EH (cell line): ENCODE measurements around the gene CYSTM1.

Source experiments
- DNase-seq: peaks from one replicate; pipeline ENCODE4 v3.0.0-alpha.2; 2015; ENCODE audit warnings: low read depth

CYSTM1 gene

DNA sequence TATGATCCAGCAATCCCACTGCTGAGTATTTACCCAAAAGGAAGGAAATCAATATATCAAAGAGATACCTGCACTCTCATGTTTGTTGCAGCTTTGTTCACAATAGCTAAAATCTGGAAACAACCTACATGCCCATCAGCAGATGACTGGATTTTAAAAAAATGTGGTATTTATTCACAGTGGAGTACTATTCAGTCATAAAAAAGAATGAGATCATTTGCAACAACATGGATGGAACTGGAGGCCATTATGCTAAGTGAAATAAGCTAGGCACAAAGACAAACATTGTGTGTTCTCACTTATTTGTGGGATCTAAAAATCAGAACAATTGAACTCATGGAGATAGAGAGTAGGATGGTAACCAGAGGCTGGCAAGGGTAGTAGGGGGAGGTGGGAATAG is 33.1 kb downstream of the CYSTM1 start:
- no peak for DNase-seq

- DNase-seq: no peak
Measured at GRCh38 chr5:140213370-140213983, 38.5 kb downstream of the CYSTM1 start.

- DNase-seq: peak; percentile 66
Measured at GRCh38 chr5:140214831-140215230, 39.8 kb downstream of the CYSTM1 start.

- no peak for DNase-seq
Measured at GRCh38 chr5:140215276-140215675, 40.3 kb downstream of the CYSTM1 start.

DNA sequence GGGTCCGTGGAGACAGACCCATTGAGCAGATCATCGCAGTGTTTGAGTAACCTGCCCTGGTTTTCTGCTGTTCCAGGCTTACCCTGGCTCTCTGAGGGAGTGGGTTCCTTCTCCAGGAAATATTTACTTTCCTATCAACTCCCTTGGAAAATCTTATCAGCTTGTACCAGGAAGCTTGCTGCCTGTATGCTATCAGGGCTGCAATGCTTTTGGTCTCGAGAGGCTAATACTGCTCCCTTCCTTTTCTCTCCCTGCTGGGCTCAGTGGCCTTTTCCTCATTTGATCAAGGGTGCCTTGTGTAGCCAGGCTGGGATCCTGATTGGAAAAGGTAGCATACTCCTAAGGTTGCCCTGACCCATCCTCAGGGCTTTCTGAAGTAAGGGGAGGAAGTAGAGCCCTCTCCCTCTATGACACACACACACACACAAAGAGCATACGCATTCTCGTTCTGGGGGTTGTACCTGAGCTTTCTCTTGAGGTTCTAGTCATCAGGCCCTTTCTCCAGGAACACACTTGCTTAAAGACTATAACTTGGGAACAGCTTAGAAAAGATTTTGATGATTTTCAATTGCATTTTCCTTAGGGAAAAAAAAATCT is 41.6 kb downstream of the CYSTM1 start:
- DNase-seq: no peak

DNA sequence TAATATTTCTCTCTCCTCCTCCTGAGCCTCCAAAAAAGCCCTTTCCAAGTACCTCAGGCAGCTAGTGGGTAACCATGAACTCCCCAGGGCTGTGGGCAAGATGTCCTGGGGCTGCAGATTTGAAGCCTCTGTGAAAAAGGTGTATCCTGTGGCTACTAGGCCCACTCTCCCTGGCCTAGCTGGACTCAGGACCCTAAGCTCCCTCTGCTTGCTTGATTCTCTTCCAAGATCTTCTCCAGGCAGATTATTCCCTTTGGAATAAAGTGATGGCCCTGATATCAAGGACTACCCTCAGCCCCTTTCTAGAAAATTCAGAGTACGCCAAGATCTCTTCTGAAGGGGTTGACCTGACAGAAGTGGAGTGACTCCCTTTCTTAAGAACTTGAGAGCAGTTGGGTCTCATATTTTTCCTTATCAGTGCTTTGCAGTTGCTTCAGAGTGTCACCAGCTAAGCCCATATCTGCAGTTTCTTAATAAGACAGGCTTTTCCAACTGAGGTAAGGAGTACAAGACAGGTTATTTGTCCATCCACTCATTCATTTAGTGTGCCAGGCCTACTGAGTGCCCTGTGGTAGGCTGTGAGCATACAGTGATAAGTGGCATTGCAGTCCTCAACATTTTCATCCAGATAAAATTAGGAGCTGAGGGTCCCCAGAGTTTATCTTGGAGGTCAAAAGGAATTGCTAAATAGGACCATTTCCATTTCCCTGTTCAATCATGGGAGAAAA is 42.5 kb downstream of the CYSTM1 start:
- no peak for DNase-seq

DNA sequence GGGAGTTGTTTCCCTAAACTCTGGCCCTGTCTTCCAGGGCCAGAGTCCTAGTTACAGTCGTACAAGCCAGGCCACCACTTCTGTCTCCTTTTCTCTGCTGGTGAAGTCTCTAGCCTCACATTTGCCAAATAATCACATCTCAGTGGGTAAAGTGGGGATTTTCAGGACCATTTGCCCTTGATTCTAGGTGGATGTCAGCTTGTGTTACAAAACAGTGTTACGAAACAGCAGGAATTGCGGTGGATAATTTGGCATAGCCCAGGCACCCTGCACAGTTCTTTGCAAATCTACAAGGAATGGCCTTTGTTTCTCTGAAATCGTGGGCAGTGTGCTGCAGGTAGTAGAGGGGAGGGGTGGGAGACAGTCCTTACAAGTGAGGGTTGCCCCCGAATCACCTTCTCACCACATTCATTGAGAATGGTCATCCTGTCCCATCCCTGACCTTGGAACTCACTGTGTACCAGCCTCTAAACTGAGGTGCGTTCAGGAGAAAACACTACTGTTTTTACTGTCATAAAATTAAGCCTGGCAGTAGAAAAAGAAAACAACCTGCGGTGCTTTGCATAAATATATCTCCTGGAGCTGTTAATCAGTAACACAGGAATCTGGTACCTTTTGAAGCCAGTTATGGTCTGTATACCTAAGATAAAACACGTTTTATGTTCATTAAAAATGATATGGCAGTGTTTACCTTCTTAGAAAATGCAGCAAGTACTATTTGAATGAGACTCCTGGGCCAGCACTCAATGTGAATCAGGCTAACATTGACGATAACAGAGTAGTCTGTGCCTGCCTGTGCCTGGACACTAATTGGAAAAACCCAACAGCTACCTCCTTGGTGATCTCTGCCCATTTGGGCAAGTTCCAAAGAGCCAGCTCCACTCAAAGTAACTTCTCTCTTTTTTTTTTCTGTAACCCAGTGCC is 44.3 kb downstream of the CYSTM1 start:
- no peak for DNase-seq

GRCh38 chr5:140220032-140220697 is 45.2 kb downstream of the CYSTM1 start:
- DNase-seq: peak; percentile 58

DNA sequence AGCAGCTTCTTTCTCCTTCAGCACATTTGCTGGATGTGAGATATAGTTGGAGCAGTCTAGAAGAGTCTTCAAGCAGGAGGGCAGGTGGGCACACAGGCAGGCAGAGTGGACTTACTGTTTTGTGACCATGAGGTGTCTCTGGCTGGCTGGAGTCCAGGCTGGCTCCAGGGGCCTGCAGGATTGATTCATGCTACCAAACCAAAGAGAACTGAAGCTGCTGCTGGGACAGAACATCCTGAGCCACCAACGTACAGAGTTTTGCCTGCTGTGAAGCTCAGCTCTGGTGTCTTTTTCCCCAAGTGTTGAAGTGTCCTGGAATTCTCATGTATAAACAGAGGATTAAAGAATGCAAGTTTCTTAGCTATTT is 45.7 kb downstream of the CYSTM1 start:
- peak; percentile 43 for DNase-seq

- peak; percentile 87 for DNase-seq
Measured at GRCh38 chr5:140221697-140222223, 46.8 kb downstream of the CYSTM1 start.

- DNase-seq: no peak
Measured at GRCh38 chr5:140222416-140222815, 47.4 kb downstream of the CYSTM1 start.

- peak; percentile 21 for DNase-seq
Measured at GRCh38 chr5:140223567-140223966, 48.6 kb downstream of the CYSTM1 start.

DNA sequence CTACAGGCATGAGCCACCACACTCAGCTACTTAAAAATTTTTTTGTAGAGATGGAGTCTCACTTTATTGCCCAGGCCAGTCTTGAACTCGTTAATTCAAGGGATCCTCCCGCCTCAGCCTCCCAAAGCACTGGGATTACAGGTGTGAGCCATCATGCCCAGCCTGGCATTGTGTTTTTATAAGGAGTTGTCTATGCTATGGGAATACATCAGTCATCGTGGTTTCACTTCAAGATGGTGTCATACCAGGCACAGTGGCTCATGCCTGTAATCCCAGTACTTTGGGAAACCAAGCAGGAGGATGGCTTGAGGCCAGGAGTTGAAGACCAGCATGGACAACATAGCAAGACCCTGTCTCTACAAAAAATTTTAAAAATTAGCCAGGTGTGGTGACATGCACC is 49.7 kb downstream of the CYSTM1 start:
- DNase-seq: no peak

DNA sequence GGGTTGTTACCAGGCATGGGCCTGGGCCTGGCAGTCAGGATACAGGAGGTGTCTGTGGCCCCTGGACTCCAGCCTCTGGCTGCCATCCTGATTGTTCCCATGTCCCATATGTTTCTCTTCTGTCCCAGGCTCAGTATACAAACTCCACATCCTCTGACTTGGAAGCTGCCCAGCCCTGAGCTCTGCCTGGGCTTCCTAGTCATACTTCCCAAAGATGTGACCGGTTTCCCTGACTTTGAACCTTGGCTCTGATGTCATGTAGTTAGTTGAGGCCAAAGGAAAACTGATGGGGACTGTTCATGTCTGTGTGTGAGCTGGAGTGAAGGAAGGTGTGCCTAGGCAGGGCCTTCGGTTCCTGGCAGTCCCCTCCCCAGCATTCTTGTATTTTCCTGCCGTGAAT is 50.4 kb downstream of the CYSTM1 start:
- DNase-seq: no peak

DNA sequence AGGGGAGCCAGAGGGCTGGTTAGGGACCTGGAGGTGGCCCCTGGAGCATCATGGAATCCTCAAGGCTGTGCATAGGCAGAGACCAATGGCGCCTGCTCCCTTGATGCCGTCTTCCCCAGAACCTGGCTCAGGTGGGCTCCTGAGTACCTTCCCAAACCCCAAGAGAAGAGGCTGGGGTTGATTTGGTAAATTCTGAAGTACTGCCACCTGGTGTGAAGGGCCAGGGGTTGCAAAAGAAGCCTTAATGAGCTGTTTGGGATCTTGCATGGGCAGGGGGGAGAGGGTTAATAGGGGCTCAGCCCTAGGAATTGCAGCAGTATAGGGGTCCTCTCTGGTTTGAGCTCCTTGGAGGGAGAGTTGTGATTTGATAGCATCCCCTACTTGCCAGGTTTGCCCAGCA is 52.1 kb downstream of the CYSTM1 start:
- no peak for DNase-seq

DNA sequence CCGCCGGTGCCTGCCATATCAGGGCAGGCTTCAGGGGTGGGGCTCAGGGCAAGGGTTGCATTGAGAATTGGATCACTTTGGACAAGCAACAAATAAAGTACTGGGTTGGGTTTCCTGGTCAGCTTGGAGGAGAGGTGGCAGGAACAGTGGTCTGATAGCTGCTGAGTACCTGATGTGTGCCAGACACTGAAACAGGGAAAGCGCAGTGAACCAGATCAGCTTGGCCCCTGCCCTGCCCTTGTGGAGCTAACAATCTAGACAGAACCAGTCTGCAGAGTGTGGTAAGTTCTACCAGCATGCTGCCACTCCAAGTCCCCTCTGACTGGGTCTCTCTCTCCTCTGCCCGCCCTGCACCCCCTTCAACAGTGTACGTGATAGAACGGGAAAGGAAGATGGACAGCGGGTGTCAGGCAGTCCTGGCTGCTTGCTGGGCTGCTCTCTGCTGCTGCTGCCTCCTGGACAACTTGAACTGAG is 53.4 kb downstream of the CYSTM1 start:
- DNase-seq: no peak

- no peak for DNase-seq
Measured at GRCh38 chr5:140230373-140230772, 55.4 kb downstream of the CYSTM1 start.

DNA sequence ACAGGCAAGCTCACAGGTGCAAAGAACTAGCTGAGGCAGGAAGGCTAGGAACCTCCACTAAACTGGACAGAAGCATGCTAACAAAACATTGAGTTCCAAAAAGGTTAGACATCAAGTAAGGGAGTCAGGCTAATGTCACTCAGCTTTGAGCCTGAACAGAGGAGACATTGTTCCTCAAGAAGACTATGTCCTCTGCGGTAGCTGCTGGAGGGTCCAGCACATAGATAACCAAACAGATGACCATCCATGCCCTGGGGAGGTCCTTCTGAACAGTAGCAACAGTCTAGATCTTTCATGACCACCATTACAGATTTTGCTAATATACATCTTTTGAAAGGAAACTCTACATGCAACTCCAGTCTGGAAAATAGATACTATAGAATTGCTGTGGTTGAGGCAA is 57.7 kb downstream of the CYSTM1 start:
- no peak for DNase-seq

DNA sequence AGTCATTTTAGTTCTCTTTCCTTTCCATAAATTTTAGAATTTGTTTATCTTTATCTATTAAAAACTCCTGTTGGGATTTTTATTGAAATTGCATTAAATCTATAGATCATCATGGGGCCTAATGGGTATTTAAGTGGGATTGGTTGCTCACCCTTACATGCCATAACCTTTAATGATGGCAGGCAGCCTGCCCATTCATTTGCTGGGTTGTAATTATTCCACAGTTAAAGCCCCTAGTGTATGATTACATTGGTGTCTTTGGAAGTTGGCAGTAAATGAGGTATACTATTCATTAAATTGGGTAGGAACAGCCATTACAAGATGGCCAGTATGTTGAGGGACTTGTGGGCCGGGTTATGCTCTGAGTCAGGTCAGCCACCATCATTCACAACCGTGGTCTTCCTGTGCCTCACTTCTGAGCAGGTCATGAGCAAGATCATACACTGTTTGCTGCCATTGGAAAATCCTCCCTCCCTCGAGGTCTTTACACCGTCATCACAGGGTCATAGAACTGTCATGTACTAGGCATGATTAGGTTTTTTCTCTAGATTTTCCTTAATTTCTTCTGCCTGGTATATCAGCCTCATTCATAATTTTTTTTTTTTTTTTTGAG is 59.5 kb downstream of the CYSTM1 start:
- DNase-seq: no peak

DNA sequence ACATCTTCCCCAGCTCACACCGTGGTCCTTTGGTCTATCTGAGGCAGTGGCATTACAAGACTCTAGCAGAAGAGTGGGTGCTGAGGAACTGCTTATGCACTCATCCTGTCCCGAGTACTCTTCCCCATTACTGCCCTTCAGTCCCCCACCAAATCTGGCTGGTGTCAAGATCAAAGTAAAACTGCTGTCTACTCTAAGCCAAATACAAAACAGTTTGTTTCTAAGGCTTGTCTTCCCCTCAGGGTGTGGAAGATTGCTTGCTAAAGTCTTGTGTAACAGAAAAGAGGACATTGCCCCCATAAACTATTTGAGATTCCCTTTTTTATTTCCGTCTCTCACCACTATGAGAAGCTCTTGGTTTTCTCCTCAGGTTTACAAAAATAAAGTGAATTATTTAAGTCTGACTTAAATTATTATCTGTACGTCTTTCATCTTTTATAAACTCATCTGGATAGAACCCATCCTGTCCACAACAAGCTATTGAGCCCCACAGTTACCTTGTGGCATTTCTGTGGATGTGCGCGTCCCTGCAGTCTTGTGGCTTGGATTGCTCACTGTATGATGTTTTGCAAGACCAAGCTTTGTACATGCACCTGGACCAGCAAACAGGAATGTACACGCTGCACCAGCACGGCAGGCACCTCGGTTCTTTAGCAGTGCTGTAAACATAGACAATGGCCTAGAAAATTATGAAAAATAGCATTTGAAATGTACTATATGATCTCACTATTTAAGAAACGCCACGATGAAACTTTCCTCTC is 61.0 kb downstream of the CYSTM1 start:
- DNase-seq: no peak
